ENCODE data around the gene EFCAB6.

- TF ChIP-seq POLR2AphosphoS5 (IDR thresholded peaks at IDR 0.05; ENCODE audit: low read depth, low read length) (no peak), POLR2A (IDR thresholded peaks at IDR 0.05; ENCODE audit: low read depth, low read length) (no peak), TAF1 (IDR thresholded peaks at IDR 0.05; ENCODE audit: low read depth, low read length) (no peak), PAX5 (IDR thresholded peaks at IDR 0.05; ENCODE audit: insufficient read depth, low read length, severe bottlenecking) (no peak)
Observed at GRCh38 chr22:43753688-43754087, 58.4 kb downstream of the EFCAB6 start.

All from GM12891 (cell line).